HepG2 (cell line): Measurements from ENCODE around the gene C21orf58. TPM values are rescaled to one million over a fixed set of nuclear protein-coding genes. Genes with fewer than 3 reads are reported as not detected.

ENCODE experiments used
- BATF2 ChIP-seq: sonication (generic); formaldehyde crosslinking; IDR thresholded peaks from 2 replicates; pipeline ENCODE4 v1.8.0; 2022; ENCODE audit warnings: mild to moderate bottlenecking, missing genetic modification reagents, moderate library complexity
- BORCS8-MEF2B ChIP-seq: sonication (generic); formaldehyde crosslinking; IDR thresholded peaks from 2 replicates; pipeline ENCODE4 v1.8.0; 2022; ENCODE audit warnings: mild to moderate bottlenecking, missing genetic modification reagents
- NBN ChIP-seq: fragments of 450-650 bp; conservative IDR thresholded peaks from 2 replicates; pipeline ENCODE4 v1.6.1; 2017
- ONECUT2 ChIP-seq: sonication (generic); formaldehyde crosslinking; IDR thresholded peaks from 2 replicates; pipeline ENCODE4 v1.4.0; 2020; ENCODE audit warnings: missing genetic modification reagents
- TCF7L2 ChIP-seq: IDR thresholded peaks from 2 replicates; pipeline ENCODE4 v1.6.1; 2011; ENCODE audit warnings: mild to moderate bottlenecking, low read depth, low read length, moderate library complexity
- ZFP62 ChIP-seq: sonication (generic); formaldehyde crosslinking; IDR thresholded peaks from 2 replicates; pipeline ENCODE4 v1.4.0; 2020; ENCODE audit warnings: missing genetic modification reagents
- ZFP90 ChIP-seq: sonication (generic); formaldehyde crosslinking; IDR thresholded peaks from 2 replicates; pipeline ENCODE4 v1.8.0; 2022; ENCODE audit warnings: missing genetic modification reagents, mild to moderate bottlenecking, inconsistent platforms, borderline replicate concordance
- ZMYM3 ChIP-seq: sonication (generic); formaldehyde crosslinking; IDR thresholded peaks from 2 replicates; pipeline ENCODE4 v1.5.1; 2020; ENCODE audit warnings: mild to moderate bottlenecking, missing genetic modification reagents
- ZNF430 ChIP-seq: sonication (generic); formaldehyde crosslinking; IDR thresholded peaks from 2 replicates; pipeline ENCODE4 v1.9.0; 2021; ENCODE audit warnings: mild to moderate bottlenecking, missing genetic modification reagents
- ZNF432 ChIP-seq: sonication (generic); formaldehyde crosslinking; IDR thresholded peaks from 2 replicates; pipeline ENCODE4 v1.5.0; 2020; ENCODE audit warnings: missing genetic modification reagents, mild to moderate bottlenecking, borderline replicate concordance
- ZNF484 ChIP-seq: sonication (generic); formaldehyde crosslinking; IDR thresholded peaks from 2 replicates; pipeline ENCODE4 v1.5.1; 2020; ENCODE audit warnings: mild to moderate bottlenecking, low read depth, missing genetic modification reagents, borderline replicate concordance
- ZNF546 ChIP-seq: sonication (generic); formaldehyde crosslinking; conservative IDR thresholded peaks from 2 replicates; pipeline ENCODE4 v1.8.1; 2023; ENCODE audit warnings: mild to moderate bottlenecking, missing genetic modification reagents
- ZNF558 ChIP-seq: sonication (generic); formaldehyde crosslinking; IDR thresholded peaks from 2 replicates; pipeline ENCODE4 v1.9.0; 2022; ENCODE audit warnings: mild to moderate bottlenecking, missing genetic modification reagents, borderline replicate concordance
- ZNF770 ChIP-seq: sonication (generic); formaldehyde crosslinking; IDR thresholded peaks from 2 replicates; pipeline ENCODE4 v1.5.0; 2020; ENCODE audit warnings: mild to moderate bottlenecking, missing genetic modification reagents
- polyA plus RNA-seq, 8 experiments: library from polyadenylated mRNA; depleted of rRNA in 3 of 8; stranded (reverse) in 7 of 8; unstranded in 1 of 8; fragments of >200 nt; fragmentation: Illumina TruSeq in 4 of 8; extraction: Trizol in 4 of 8; gene quantifications; 2 replicates each; pipeline versions ENCODE4 v1.2.1 to v1.2.3, GENCODE V29; 2011 to 2016; ENCODE audit warnings: low read depth in 4 of 8, missing spikeins in 1 of 8, mixed read lengths in 1 of 8; ENCODE audit not compliant: insufficient read depth in 1 of 8
- total RNA-seq, 5 experiments: library from RNA; depleted of rRNA; stranded (reverse); fragments of >200 nt; fragmentation: Illumina TruSeq; extraction: Trizol; gene quantifications; 2 replicates each; pipeline ENCODE4 v1.2.3, GENCODE V29; 2016; ENCODE audit warnings: low read depth in 1 of 5
- TF ChIP-seq, protein P1 (sequence below): sonication (generic); formaldehyde crosslinking; IDR thresholded peaks from 2 replicates; pipeline ENCODE4 v1.9.0; 2021; ENCODE audit warnings: missing genetic modification reagents, mild to moderate bottlenecking, borderline replicate concordance
- TF ChIP-seq, protein P2 (sequence below): sonication (generic); formaldehyde crosslinking; IDR thresholded peaks from 2 replicates; pipeline ENCODE4 v1.8.0; 2022; ENCODE audit warnings: low read depth, missing genetic modification reagents
- TF ChIP-seq, protein P3 (sequence below): IDR thresholded peaks from 2 replicates; pipeline ENCODE4 v1.6.1; 2016; ENCODE audit warnings: missing compliant biosample characterization, missing genetic modification reagents, borderline replicate concordance
- TF ChIP-seq, protein P4 (sequence below): sonication (generic); formaldehyde crosslinking; IDR thresholded peaks from 2 replicates; pipeline ENCODE4 v1.5.1; 2020; ENCODE audit warnings: mild to moderate bottlenecking, missing genetic modification reagents, moderate library complexity

Gene C21orf58
- total and polyA plus RNA-seq, 2 of the 13 experiments (the other 11 are each of a cell fraction or from before 2014, with no cell fraction given): 3.5 to 6.8 TPM

GRCh38 chr21:46325073-46325912, 1.6 kb upstream of the C21orf58 start (continued):
- no peak for TF ChIP-seq ZFP62 (CRISPR knock-in tag)
- no peak for TF ChIP-seq ZNF484 (CRISPR knock-in tag)
- TF ChIP-seq, protein P1, sequence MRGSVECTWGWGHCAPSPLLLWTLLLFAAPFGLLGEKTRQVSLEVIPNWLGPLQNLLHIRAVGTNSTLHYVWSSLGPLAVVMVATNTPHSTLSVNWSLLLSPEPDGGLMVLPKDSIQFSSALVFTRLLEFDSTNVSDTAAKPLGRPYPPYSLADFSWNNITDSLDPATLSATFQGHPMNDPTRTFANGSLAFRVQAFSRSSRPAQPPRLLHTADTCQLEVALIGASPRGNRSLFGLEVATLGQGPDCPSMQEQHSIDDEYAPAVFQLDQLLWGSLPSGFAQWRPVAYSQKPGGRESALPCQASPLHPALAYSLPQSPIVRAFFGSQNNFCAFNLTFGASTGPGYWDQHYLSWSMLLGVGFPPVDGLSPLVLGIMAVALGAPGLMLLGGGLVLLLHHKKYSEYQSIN: no peak
- no peak for TF ChIP-seq TCF7L2
- no peak for TF ChIP-seq ZNF558 (CRISPR knock-in tag)
- no peak for TF ChIP-seq BORCS8-MEF2B
- TF ChIP-seq ZNF432: no peak
- TF ChIP-seq ZNF546: no peak
- TF ChIP-seq ONECUT2 (CRISPR knock-in tag): peak; percentile 43; the same call in 1 of the 2 replicates
- TF ChIP-seq, protein P2, sequence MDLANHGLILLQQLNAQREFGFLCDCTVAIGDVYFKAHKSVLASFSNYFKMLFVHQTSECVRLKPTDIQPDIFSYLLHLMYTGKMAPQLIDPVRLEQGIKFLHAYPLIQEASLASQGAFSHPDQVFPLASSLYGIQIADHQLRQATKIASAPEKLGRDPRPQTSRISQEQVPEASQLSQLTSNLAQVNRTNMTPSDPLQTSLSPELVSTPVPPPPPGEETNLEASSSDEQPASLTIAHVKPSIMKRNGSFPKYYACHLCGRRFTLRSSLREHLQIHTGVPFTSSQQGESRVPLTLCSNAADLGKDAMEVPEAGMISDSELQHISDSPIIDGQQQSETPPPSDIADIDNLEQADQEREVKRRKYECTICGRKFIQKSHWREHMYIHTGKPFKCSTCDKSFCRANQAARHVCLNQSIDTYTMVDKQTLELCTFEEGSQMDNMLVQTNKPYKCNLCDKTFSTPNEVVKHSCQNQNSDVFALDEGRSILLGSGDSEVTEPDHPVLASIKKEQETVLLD (CRISPR knock-in tag): no peak
- TF ChIP-seq, protein P3, sequence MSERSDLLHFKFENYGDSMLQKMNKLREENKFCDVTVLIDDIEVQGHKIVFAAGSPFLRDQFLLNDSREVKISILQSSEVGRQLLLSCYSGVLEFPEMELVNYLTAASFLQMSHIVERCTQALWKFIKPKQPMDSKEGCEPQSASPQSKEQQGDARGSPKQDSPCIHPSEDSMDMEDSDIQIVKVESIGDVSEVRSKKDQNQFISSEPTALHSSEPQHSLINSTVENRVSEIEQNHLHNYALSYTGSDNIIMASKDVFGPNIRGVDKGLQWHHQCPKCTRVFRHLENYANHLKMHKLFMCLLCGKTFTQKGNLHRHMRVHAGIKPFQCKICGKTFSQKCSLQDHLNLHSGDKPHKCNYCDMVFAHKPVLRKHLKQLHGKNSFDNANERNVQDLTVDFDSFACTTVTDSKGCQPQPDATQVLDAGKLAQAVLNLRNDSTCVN: no peak
- TF ChIP-seq ZMYM3 (CRISPR knock-in tag): no peak
- 0 out of 2 replicates have a peak, but pooled peaks have one; percentile 21 for TF ChIP-seq BATF2 (CRISPR knock-in tag)
- TF ChIP-seq ZNF770 (CRISPR knock-in tag): no peak
- no peak for TF ChIP-seq ZFP90 (CRISPR knock-in tag)
- no peak for TF ChIP-seq ZNF430 (CRISPR knock-in tag)
- TF ChIP-seq, protein P4, sequence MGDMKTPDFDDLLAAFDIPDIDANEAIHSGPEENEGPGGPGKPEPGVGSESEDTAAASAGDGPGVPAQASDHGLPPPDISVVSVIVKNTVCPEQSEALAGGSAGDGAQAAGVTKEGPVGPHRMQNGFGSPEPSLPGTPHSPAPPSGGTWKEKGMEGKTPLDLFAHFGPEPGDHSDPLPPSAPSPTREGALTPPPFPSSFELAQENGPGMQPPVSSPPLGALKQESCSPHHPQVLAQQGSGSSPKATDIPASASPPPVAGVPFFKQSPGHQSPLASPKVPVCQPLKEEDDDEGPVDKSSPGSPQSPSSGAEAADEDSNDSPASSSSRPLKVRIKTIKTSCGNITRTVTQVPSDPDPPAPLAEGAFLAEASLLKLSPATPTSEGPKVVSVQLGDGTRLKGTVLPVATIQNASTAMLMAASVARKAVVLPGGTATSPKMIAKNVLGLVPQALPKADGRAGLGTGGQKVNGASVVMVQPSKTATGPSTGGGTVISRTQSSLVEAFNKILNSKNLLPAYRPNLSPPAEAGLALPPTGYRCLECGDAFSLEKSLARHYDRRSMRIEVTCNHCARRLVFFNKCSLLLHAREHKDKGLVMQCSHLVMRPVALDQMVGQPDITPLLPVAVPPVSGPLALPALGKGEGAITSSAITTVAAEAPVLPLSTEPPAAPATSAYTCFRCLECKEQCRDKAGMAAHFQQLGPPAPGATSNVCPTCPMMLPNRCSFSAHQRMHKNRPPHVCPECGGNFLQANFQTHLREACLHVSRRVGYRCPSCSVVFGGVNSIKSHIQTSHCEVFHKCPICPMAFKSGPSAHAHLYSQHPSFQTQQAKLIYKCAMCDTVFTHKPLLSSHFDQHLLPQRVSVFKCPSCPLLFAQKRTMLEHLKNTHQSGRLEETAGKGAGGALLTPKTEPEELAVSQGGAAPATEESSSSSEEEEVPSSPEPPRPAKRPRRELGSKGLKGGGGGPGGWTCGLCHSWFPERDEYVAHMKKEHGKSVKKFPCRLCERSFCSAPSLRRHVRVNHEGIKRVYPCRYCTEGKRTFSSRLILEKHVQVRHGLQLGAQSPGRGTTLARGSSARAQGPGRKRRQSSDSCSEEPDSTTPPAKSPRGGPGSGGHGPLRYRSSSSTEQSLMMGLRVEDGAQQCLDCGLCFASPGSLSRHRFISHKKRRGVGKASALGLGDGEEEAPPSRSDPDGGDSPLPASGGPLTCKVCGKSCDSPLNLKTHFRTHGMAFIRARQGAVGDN (CRISPR knock-in tag): peak; percentile 43
- TF ChIP-seq NBN: no peak
